Stimulated activated CD8-positive, alpha-beta memory T cell treated with anti-CD3 and anti-CD28 coated beads, Interleukin-7, amount 100 ng/mL, for 24 hours (primary cell): ENCODE measurements around the gene ASPN.

Source experiments
- DNase-seq: peaks from one replicate; pipeline ENCODE4 v3.0.0-alpha.2; 2020; ENCODE audit warnings: low read depth

ASPN gene

GRCh38 chr9:92468206-92468605 is 14.1 kb downstream of the ASPN start:
- no peak for DNase-seq

- DNase-seq = no peak
These were observed 14.8 kb downstream of the ASPN start for GRCh38 chr9:92467511-92467910.

- DNase-seq = no peak
These were observed 15.3 kb downstream of the ASPN start for GRCh38 chr9:92467041-92467440.

GRCh38 chr9:92463984-92464383 is 18.3 kb downstream of the ASPN start:
- no peak for DNase-seq

DNA sequence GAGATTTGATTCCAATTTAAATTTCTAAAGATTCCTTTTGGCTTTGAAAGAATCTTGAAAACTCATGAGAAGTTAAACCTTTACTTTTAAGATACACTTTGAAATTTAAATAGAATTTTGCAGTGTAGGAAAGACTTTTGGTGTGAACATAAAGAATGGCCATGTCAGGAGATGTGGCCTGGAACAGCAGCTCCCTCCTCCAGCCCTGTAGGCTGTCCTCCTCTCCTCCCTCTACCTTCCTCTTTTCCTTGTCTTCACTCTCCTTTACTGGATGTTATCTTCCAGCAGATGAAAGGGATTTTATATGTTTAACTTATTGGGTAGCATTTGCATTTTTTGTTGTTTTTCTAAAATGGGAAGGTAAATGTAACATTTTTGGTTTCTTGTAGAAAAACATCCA is 18.9 kb downstream of the ASPN start:
- no peak for DNase-seq

GRCh38 chr9:92457576-92457975 is 24.7 kb downstream of the ASPN start:
- no peak for DNase-seq

GRCh38 chr9:92455217-92455616 is 27.1 kb downstream of the ASPN start:
- no peak for DNase-seq

DNA sequence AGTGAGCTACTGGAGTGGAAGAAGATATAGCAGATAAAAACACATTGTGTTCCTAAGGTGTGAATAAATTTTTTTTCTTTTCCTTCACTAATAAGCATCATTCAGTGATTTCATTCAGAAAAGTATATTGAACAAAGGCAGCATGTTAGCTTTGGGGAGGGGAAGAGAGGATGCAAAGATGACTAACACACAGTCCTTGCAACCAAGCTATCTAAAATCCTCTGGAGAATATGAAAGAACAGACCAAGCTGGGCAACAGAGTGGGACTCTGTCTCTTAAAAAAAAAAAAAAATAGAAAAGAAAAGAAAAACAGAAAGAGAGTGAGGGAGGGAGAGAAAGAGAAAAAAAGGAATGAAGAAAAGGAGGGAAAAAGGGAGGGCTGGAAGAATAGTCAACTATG is 35.8 kb downstream of the ASPN start:
- no peak for DNase-seq

DNA sequence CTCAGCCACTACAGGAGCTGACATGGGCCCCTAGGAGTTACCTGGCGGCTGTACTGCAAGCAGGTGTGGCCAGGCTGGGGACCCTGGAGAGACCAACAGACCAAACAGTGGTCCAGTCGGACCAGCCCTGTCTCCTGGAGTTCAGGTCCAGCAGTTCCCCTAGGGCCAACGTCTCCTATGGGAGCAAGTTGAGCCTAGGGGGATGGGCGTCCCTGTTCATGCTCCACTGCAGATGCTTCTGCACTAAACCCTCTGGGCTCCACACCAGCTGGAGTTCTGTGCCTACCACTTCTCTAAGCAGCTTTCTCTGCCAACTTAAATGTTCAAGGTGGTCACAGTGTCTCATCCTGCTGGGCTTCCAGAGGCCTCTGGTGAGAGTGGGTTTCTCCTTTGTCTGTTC is 37.5 kb downstream of the ASPN start:
- DNase-seq = no peak

DNA sequence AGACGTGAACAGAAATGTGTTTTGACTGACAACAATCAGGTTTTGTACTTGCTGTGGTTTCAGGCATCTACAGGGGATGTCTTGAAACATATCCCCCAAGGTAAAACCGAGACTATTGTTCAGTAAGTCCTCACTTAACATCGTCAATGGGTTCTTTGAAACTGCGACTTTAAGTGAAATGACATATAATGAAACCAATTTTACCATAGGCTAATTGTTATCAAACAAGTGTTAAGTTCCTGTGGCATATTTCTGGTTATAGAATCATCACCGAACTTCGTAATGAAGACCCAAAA is 41.6 kb downstream of the ASPN start:
- DNase-seq = no peak

- no peak for DNase-seq
These were observed 42.2 kb downstream of the ASPN start for GRCh38 chr9:92439921-92440750.

GRCh38 chr9:92438900-92439526 is 43.3 kb downstream of the ASPN start:
- DNase-seq = no peak

DNA sequence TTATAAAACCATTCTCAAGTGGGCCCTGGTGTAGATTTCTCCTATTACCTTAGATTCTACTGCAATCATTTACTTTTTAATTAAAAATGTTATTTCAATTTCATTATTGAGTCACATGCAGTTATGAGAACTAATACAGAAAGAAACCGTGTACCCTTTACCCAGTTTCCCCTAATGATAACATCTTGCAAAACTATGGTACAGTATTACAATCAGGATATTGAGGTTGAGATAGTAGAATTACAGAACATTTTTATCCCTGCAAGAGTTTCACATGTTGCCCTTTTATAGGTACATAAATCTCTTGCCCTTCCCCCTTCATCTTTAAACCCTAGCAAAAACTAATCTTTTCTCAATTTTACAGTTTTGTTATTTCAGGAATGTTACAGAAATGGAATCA is 47.0 kb downstream of the ASPN start:
- DNase-seq = no peak

GRCh38 chr9:92432972-92433548 is 49.2 kb downstream of the ASPN start:
- DNase-seq = no peak

- no peak for DNase-seq
These were observed 50.0 kb downstream of the ASPN start for GRCh38 chr9:92432350-92432749.

DNA sequence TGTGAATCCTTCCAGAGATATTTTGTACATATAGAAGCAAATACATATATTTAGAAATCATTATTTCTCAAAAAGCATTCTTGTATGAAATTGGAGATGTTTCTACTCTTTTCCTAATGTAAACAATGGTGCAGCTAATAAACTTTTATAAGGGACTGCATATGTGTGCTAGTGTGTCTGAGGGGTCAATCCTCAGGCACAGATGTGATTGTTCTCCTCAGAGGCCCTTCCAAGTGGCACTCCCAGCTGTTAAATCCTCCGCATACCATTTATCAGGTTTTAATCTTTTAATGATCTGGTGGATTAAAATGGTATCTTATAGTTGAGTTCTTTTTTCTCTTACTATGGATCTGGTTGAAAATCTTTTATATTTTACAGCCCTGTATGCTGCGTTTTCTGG is 52.5 kb downstream of the ASPN start:
- DNase-seq = no peak

DNA sequence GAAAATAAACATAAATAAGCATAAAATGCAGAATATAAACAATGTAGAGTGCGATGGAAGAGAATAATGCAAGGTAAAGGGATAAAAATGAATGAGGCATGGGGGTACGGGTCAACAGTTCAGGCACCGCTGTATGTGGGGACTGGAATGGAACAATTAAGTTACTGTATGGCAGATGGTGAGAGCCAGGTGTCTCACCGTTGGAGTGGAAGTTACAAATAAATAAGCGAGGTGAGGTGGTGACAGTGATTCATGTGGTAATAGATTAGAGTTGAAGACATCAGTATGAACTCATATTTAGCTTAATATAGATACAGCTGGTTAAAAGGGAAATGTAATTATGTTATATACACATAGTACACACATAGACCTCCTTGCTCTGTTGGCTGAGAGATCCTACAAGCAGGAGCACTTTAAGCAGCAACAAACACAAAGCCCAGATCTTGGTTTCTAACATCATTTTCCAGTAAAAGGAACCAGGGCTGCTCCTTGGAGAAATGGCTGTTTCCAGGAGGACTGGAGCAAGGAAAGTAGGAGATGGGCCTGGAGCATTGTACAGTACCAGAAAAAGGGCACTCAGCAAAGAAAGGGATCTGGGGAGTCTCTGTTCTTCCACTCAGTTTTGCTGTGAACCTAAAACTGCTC is 55.7 kb downstream of the ASPN start:
- DNase-seq = no peak

GRCh38 chr9:92425474-92425873 is 56.8 kb downstream of the ASPN start:
- no peak for DNase-seq

DNA sequence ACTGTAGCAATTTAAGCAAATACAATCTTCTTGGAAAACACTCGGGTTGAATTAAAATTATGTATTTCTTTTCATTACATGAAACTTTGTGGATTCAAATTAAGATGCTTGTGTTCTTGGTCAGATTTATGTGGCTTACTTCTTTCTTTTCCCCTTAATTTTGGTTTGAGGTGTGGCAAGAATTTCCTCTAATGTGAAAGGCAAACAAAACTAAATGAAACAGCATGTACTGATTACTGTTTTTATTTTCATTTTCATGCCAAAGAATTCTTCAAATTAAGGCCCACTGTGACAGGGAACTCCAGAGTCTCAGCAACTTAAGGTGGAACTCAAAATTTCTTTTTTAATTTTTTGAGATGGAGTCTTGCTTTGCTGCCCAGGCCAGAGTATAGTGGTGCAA is 58.0 kb downstream of the ASPN start, which contains the start of gene OMD:
OMD (minus strand) TSS at position 132 of the 400 bp plus-strand sequence. CDS start 6,913 bp downstream, outside the sequence.
- no peak for DNase-seq

DNA sequence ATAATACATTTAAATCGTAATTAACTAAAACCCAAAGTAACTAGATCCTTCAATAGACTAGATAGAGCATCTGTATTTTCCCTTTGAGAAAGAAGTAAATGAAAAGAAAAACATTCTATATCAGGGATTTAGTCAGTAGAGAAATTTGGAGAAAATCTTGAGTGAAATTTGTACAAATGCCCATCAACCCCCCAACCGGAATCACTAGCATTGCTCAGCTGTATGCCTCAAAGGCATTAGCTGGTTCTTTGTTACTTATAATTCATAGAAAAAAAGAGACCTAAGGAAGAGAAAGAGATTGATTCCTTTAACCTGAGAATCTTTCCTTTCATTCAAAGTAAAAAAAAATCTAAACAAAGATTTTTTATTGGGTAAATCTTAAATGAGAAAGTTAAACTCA is 58.7 kb downstream of the ASPN start:
- no peak for DNase-seq

- DNase-seq = no peak
These were observed 59.5 kb downstream of the ASPN start for GRCh38 chr9:92422611-92423338.

- no peak for DNase-seq
These were observed 67.7 kb downstream of the ASPN start for GRCh38 chr9:92414566-92414965.
